K562 (cell line): Measurements from ENCODE around the gene USP12. TPM values are rescaled to one million over a fixed set of nuclear protein-coding genes. Genes with fewer than 3 reads are reported as not detected.

ENCODE experiments used
- CEBPG ChIP-seq, 3 experiments: fragments of 200-800 bp in 1 of 3; sonication (Bioruptor generic) in 1 of 3; sonication (generic) in 1 of 3; formaldehyde crosslinking in 1 of 3; IDR thresholded peaks in 2 of 3; conservative IDR thresholded peaks in 1 of 3; 2 replicates each; pipeline versions ENCODE4 v1.6.1 to v1.8.0; 2016 to 2022; ENCODE audit warnings: missing compliant biosample characterization in 2 of 3, missing genetic modification characterization in 2 of 3, mild to moderate bottlenecking in 1 of 3, missing genetic modification reagents in 1 of 3
- CREB1 ChIP-seq, 2 experiments: sonication (generic) in 1 of 2; formaldehyde crosslinking in 1 of 2; IDR thresholded peaks; 2 replicates each; pipeline versions ENCODE4 v1.6.1 to v1.8.0; 2012 to 2022; ENCODE audit warnings: inconsistent platforms in 1 of 2, mild to moderate bottlenecking in 1 of 2, missing genetic modification reagents in 1 of 2, moderate library complexity in 1 of 2
- EWSR1 ChIP-seq: fragments of 450-650 bp; IDR thresholded peaks from 2 replicates; pipeline ENCODE4 v1.6.1; 2018; ENCODE audit warnings: borderline replicate concordance, mild to moderate bottlenecking, low read depth, moderate library complexity; ENCODE audit not compliant: partially characterized antibody
- FOSL1 ChIP-seq: fragments of 200-800 bp; sonication (Bioruptor generic); conservative IDR thresholded peaks from 2 replicates; pipeline ENCODE4 v1.6.1; 2016; ENCODE audit warnings: missing genetic modification characterization, missing compliant biosample characterization
- GABPB1 ChIP-seq: sonication (generic); formaldehyde crosslinking; IDR thresholded peaks from 2 replicates; pipeline ENCODE4 v1.8.0; 2022; ENCODE audit warnings: mild to moderate bottlenecking, missing genetic modification reagents
- HDAC2 ChIP-seq: fragments of 450-650 bp; IDR thresholded peaks from 2 replicates; pipeline ENCODE4 v1.6.1; 2016; ENCODE audit warnings: mild to moderate bottlenecking
- HDAC3 ChIP-seq: fragments of 450-650 bp; IDR thresholded peaks from 2 replicates; pipeline ENCODE4 v1.6.1; 2018; ENCODE audit warnings: borderline replicate concordance, mild to moderate bottlenecking, moderate library complexity; ENCODE audit not compliant: partially characterized antibody
- LCOR ChIP-seq: sonication (generic); formaldehyde crosslinking; IDR thresholded peaks from 2 replicates; pipeline ENCODE4 v1.8.0; 2022; ENCODE audit warnings: mild to moderate bottlenecking, missing genetic modification reagents
- MAFG ChIP-seq: fragments of 450-650 bp; conservative IDR thresholded peaks from 2 replicates; pipeline ENCODE4 v1.6.1; 2016; ENCODE audit warnings: missing genetic modification characterization, missing compliant biosample characterization
- NR3C1 ChIP-seq: sonication (generic); formaldehyde crosslinking; IDR thresholded peaks from 2 replicates; pipeline ENCODE4 v1.8.1; 2022; ENCODE audit warnings: missing genetic modification reagents
- SMARCA4 ChIP-seq: fragments of 450-650 bp; IDR thresholded peaks from 2 replicates; pipeline ENCODE4 v1.6.1; 2016
- STAT5A ChIP-seq: IDR thresholded peaks from 2 replicates; pipeline ENCODE4 v1.6.1; 2012; ENCODE audit warnings: low read length, inconsistent platforms, borderline replicate concordance
- STAT5B ChIP-seq: fragments of 250-450 bp; sonication (Bioruptor Pico); IDR thresholded peaks from 2 replicates; pipeline ENCODE4 v1.8.0; 2021; ENCODE audit warnings: mild to moderate bottlenecking, inconsistent platforms
- ZKSCAN3 ChIP-seq: fragments of 250-450 bp; sonication (Bioruptor Pico); IDR thresholded peaks from 2 replicates; pipeline ENCODE4 v1.4.0; 2020
- ZNF282 ChIP-seq: sonication (generic); formaldehyde crosslinking; IDR thresholded peaks from 2 replicates; pipeline ENCODE4 v1.8.1; 2023; ENCODE audit warnings: missing genetic modification reagents
- ZSCAN32 ChIP-seq: fragments of 450-650 bp; formaldehyde crosslinking; IDR thresholded peaks from 2 replicates; pipeline ENCODE4 v1.4.0; 2020; ENCODE audit warnings: mild to moderate bottlenecking, moderate library complexity
- polyA plus RNA-seq, 8 experiments: library from polyadenylated mRNA; depleted of rRNA in 4 of 8; stranded (reverse) in 5 of 8; unstranded in 3 of 8; fragments of >200 nt; fragmentation: Nextera tagmentation in 2 of 8; fragmentation: Illumina TruSeq in 1 of 8; extraction: Ambion mirVana in 2 of 8; extraction: Trizol in 1 of 8; gene quantifications; 2 replicates each; pipeline versions ENCODE4 v1.2.1 to v1.2.3, GENCODE V29; 2011 to 2014; ENCODE audit warnings: inconsistent platforms in 1 of 8, missing spikeins in 1 of 8
- total RNA-seq, 7 experiments: library from RNA; depleted of rRNA in 6 of 7; stranded (reverse); fragments of >200 nt in 6 of 7; fragmentation: Illumina TruSeq in 2 of 7; extraction: Trizol in 2 of 7; gene quantifications; 2 replicates each; pipeline versions ENCODE4 v1.2.1 to v1.2.3, GENCODE V29; 2011 to 2021; ENCODE audit warnings: low replicate concordance in 1 of 7
- TF ChIP-seq, protein P1 (sequence below): fragments of 200-800 bp; sonication (Bioruptor generic); IDR thresholded peaks from 2 replicates; pipeline ENCODE4 v1.6.1; 2017; ENCODE audit warnings: missing genetic modification characterization, missing compliant biosample characterization
- TF ChIP-seq, protein P2 (sequence below): sonication (generic); formaldehyde crosslinking; IDR thresholded peaks from 2 replicates; pipeline ENCODE4 v1.9.0; 2022; ENCODE audit warnings: mild to moderate bottlenecking, missing genetic modification reagents
- TF ChIP-seq, protein P3 (sequence below): sonication (generic); formaldehyde crosslinking; IDR thresholded peaks from 2 replicates; pipeline ENCODE4 v1.8.1; 2023; ENCODE audit warnings: mild to moderate bottlenecking, missing genetic modification reagents, moderate library complexity
- TF ChIP-seq, protein P4 (sequence below): sonication (generic); formaldehyde crosslinking; IDR thresholded peaks from 2 replicates; pipeline ENCODE4 v1.8.0; 2022; ENCODE audit warnings: missing genetic modification reagents, mild to moderate bottlenecking, borderline replicate concordance
- TF ChIP-seq, protein P5 (sequence below): IDR thresholded peaks from 2 replicates; pipeline ENCODE4 v1.6.1; 2016; ENCODE audit warnings: missing genetic modification characterization, missing compliant biosample characterization
- TF ChIP-seq, protein P6 (sequence below): fragments of 450-650 bp; IDR thresholded peaks from 2 replicates; pipeline ENCODE4 v1.6.1; 2016; ENCODE audit warnings: low read depth, mild to moderate bottlenecking, moderate library complexity

The USP12 gene
- total and polyA plus RNA-seq, 9 of the 15 experiments (the other 6 are each of a cell fraction or from before 2014, with no cell fraction given), result 1.8 to 20.5 (median 13.3) TPM

DNA sequence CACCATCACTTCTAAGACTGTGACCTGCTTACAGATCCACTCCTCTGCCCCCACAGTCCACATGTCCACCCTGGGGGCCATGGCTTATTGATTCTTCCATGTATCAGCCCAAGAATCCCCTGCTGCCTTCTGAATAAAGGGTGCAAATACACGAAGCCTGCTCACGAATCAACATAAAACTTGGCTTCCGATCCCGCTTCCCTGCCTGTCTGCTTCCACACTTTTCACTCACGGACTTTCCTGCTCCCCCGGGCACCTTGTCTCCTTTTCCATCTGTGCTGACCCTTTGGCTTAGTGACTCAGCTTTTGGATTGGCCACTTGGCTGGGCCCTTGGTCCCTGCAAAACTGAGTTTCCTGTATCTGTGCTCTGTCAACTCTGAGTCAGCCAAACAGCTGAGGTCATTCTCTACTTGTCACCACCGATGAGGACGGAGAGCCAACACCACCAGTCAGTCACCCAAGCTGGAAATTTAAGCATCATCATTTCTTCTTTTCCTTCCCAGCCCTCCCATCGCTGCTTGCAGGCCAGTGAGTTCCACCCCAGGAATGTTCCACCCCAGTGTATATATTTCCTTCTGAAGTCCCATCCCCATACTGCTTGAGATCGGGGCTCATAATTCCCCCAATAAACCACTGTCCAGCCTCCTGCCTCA is 11.4 kb upstream of the USP12 start (continued):
- TF ChIP-seq, protein P1, sequence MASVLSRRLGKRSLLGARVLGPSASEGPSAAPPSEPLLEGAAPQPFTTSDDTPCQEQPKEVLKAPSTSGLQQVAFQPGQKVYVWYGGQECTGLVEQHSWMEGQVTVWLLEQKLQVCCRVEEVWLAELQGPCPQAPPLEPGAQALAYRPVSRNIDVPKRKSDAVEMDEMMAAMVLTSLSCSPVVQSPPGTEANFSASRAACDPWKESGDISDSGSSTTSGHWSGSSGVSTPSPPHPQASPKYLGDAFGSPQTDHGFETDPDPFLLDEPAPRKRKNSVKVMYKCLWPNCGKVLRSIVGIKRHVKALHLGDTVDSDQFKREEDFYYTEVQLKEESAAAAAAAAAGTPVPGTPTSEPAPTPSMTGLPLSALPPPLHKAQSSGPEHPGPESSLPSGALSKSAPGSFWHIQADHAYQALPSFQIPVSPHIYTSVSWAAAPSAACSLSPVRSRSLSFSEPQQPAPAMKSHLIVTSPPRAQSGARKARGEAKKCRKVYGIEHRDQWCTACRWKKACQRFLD (CRISPR knock-in tag), result no peak
- TF ChIP-seq NR3C1 (CRISPR knock-in tag) (no peak), FOSL1 (tag) (peak; percentile 95), ZKSCAN3 (CRISPR knock-in tag) (no peak), CREB1 (IDR thresholded peaks at IDR 0.05) (no peak; the same call in 1 of the 2 replicates), CREB1 (CRISPR knock-in tag; IDR thresholded peaks at IDR 0.05) (peak; percentile 37; the same call in 1 of the 2 replicates), STAT5A (no peak), HDAC2 (peak; percentile 68; the same call in 1 of the 2 replicates), LCOR (CRISPR knock-in tag) (no peak; the same call in 1 of the 2 replicates), ZSCAN32 (CRISPR knock-in tag) (no peak), ZNF282 (CRISPR knock-in tag) (no peak), SMARCA4 (peak; percentile 91), MAFG (peak; percentile 88), GABPB1 (no peak), HDAC3 (no peak), EWSR1 (no peak), STAT5B (CRISPR knock-in tag) (no peak), CEBPG (CRISPR knock-in tag; IDR thresholded peaks at IDR 0.05) (no peak), CEBPG (tag; conservative IDR thresholded peaks at IDR 0.05 in 1 of 2, IDR thresholded peaks at IDR 0.05 in 1 of 2) (no peak)
- TF ChIP-seq, protein P2, sequence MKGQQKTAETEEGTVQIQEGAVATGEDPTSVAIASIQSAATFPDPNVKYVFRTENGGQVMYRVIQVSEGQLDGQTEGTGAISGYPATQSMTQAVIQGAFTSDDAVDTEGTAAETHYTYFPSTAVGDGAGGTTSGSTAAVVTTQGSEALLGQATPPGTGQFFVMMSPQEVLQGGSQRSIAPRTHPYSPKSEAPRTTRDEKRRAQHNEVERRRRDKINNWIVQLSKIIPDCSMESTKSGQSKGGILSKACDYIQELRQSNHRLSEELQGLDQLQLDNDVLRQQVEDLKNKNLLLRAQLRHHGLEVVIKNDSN (CRISPR knock-in tag), result no peak
- TF ChIP-seq, protein P3, sequence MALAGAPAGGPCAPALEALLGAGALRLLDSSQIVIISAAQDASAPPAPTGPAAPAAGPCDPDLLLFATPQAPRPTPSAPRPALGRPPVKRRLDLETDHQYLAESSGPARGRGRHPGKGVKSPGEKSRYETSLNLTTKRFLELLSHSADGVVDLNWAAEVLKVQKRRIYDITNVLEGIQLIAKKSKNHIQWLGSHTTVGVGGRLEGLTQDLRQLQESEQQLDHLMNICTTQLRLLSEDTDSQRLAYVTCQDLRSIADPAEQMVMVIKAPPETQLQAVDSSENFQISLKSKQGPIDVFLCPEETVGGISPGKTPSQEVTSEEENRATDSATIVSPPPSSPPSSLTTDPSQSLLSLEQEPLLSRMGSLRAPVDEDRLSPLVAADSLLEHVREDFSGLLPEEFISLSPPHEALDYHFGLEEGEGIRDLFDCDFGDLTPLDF (CRISPR knock-in tag), result no peak
- TF ChIP-seq, protein P4, sequence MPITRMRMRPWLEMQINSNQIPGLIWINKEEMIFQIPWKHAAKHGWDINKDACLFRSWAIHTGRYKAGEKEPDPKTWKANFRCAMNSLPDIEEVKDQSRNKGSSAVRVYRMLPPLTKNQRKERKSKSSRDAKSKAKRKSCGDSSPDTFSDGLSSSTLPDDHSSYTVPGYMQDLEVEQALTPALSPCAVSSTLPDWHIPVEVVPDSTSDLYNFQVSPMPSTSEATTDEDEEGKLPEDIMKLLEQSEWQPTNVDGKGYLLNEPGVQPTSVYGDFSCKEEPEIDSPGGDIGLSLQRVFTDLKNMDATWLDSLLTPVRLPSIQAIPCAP, result no peak
- TF ChIP-seq, protein P5, sequence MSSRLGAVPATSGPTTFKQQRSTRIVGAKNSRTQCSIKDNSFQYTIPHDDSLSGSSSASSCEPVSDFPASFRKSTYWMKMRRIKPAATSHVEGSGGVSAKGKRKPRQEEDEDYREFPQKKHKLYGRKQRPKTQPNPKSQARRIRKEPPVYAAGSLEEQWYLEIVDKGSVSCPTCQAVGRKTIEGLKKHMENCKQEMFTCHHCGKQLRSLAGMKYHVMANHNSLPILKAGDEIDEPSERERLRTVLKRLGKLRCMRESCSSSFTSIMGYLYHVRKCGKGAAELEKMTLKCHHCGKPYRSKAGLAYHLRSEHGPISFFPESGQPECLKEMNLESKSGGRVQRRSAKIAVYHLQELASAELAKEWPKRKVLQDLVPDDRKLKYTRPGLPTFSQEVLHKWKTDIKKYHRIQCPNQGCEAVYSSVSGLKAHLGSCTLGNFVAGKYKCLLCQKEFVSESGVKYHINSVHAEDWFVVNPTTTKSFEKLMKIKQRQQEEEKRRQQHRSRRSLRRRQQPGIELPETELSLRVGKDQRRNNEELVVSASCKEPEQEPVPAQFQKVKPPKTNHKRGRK (tag), result no peak
- TF ChIP-seq, protein P6, sequence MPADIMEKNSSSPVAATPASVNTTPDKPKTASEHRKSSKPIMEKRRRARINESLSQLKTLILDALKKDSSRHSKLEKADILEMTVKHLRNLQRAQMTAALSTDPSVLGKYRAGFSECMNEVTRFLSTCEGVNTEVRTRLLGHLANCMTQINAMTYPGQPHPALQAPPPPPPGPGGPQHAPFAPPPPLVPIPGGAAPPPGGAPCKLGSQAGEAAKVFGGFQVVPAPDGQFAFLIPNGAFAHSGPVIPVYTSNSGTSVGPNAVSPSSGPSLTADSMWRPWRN, result no peak
